K562 (cell line): Measurements from ENCODE around the gene COLEC12. TPM values are rescaled to one million over a fixed set of nuclear protein-coding genes. Genes with fewer than 3 reads are reported as not detected.

ENCODE experiments used
- MCM7 ChIP-seq, 2 experiments: fragments of 450-650 bp; IDR thresholded peaks; 2 replicates each; pipeline ENCODE4 v1.6.1; 2016 to 2018
- NCOA4 ChIP-seq: fragments of 450-650 bp; IDR thresholded peaks from 2 replicates; pipeline ENCODE4 v1.6.1; 2018; ENCODE audit warnings: mild to moderate bottlenecking; ENCODE audit not compliant: partially characterized antibody
- NFE2L1 ChIP-seq: fragments of 450-650 bp; IDR thresholded peaks from 2 replicates; pipeline ENCODE4 v1.6.1; 2016; ENCODE audit warnings: missing genetic modification characterization, low read depth, mild to moderate bottlenecking, missing compliant biosample characterization, moderate library complexity, borderline replicate concordance
- PBX2 ChIP-seq, 2 experiments: IDR thresholded peaks in 1 of 2; conservative IDR thresholded peaks in 1 of 2; 2 replicates each; pipeline ENCODE4 v1.6.1; 2016; ENCODE audit warnings: low read depth in 2 of 2, mild to moderate bottlenecking in 1 of 2, missing compliant biosample characterization in 1 of 2, missing genetic modification characterization in 1 of 2, moderate library complexity in 1 of 2
- RAD21 ChIP-seq, 2 experiments: fragments of 250-450 bp in 1 of 2; fragments of 450-650 bp in 1 of 2; sonication (Bioruptor Pico) in 1 of 2; formaldehyde crosslinking in 1 of 2; IDR thresholded peaks in 1 of 2; conservative IDR thresholded peaks in 1 of 2; 2 replicates each; pipeline versions ENCODE4 v1.4.0 to v1.8.0; 2020 to 2022; ENCODE audit warnings: mild to moderate bottlenecking in 2 of 2, moderate library complexity in 1 of 2
- RB1 ChIP-seq: fragments of 450-650 bp; IDR thresholded peaks from 2 replicates; pipeline ENCODE4 v1.6.1; 2017; ENCODE audit warnings: low read depth, mild to moderate bottlenecking
- TCF7L2 ChIP-seq: fragments of 150-350 bp; IDR thresholded peaks from 2 replicates; pipeline ENCODE4 v1.6.1; 2016; ENCODE audit warnings: low read depth, mild to moderate bottlenecking, low read length, moderate library complexity
- ZFP36 ChIP-seq: fragments of 150-350 bp; IDR thresholded peaks from 2 replicates; pipeline ENCODE4 v1.6.1; 2018; ENCODE audit warnings: low read length, low read depth; ENCODE audit not compliant: partially characterized antibody
- ZNF444 ChIP-seq: fragments of 250-450 bp; sonication (Bioruptor Pico); IDR thresholded peaks from 2 replicates; pipeline ENCODE4 v1.4.0; 2020; ENCODE audit warnings: mild to moderate bottlenecking, moderate library complexity
- polyA plus RNA-seq, 8 experiments: library from polyadenylated mRNA; depleted of rRNA in 4 of 8; stranded (reverse) in 5 of 8; unstranded in 3 of 8; fragments of >200 nt; fragmentation: Nextera tagmentation in 2 of 8; fragmentation: Illumina TruSeq in 1 of 8; extraction: Ambion mirVana in 2 of 8; extraction: Trizol in 1 of 8; gene quantifications; 2 replicates each; pipeline versions ENCODE4 v1.2.1 to v1.2.3, GENCODE V29; 2011 to 2014; ENCODE audit warnings: inconsistent platforms in 1 of 8, missing spikeins in 1 of 8
- total RNA-seq, 7 experiments: library from RNA; depleted of rRNA in 6 of 7; stranded (reverse); fragments of >200 nt in 6 of 7; fragmentation: Illumina TruSeq in 2 of 7; extraction: Trizol in 2 of 7; gene quantifications; 2 replicates each; pipeline versions ENCODE4 v1.2.1 to v1.2.3, GENCODE V29; 2011 to 2021; ENCODE audit warnings: low replicate concordance in 1 of 7
- TF ChIP-seq, protein P1 (sequence below), 2 experiments: fragments of 450-650 bp in 1 of 2; sonication (generic) in 1 of 2; formaldehyde crosslinking in 1 of 2; IDR thresholded peaks; 2 replicates each; pipeline versions ENCODE4 v1.7.1 to v1.9.0; 2016 to 2022; ENCODE audit warnings: inconsistent platforms in 1 of 2, mild to moderate bottlenecking in 1 of 2, missing genetic modification reagents in 1 of 2

The COLEC12 gene
- total and polyA plus RNA-seq, 9 of the 15 experiments (the other 6 are each of a cell fraction or from before 2014, with no cell fraction given) = 0.04 TPM; not detected in 8

DNA sequence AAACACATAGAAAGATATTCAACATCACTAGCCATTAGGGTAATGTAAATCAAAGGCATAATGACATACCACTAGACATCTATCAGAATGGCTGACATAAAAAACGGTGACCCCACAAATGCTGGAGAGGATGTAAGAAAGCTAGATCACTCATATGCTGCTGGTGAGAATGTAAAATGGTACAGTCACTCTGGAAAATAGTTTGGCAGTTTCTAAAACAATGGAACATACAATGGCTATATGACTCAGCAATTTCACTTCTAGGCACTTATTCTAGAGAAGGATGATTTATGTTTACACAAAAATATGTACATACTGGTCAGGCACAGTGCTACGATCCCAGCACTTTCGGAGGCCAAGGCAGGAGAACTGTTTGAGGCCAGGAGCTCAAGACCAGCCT is 87.3 kb downstream of the COLEC12 start (continued):
- TF ChIP-seq, protein P1, sequence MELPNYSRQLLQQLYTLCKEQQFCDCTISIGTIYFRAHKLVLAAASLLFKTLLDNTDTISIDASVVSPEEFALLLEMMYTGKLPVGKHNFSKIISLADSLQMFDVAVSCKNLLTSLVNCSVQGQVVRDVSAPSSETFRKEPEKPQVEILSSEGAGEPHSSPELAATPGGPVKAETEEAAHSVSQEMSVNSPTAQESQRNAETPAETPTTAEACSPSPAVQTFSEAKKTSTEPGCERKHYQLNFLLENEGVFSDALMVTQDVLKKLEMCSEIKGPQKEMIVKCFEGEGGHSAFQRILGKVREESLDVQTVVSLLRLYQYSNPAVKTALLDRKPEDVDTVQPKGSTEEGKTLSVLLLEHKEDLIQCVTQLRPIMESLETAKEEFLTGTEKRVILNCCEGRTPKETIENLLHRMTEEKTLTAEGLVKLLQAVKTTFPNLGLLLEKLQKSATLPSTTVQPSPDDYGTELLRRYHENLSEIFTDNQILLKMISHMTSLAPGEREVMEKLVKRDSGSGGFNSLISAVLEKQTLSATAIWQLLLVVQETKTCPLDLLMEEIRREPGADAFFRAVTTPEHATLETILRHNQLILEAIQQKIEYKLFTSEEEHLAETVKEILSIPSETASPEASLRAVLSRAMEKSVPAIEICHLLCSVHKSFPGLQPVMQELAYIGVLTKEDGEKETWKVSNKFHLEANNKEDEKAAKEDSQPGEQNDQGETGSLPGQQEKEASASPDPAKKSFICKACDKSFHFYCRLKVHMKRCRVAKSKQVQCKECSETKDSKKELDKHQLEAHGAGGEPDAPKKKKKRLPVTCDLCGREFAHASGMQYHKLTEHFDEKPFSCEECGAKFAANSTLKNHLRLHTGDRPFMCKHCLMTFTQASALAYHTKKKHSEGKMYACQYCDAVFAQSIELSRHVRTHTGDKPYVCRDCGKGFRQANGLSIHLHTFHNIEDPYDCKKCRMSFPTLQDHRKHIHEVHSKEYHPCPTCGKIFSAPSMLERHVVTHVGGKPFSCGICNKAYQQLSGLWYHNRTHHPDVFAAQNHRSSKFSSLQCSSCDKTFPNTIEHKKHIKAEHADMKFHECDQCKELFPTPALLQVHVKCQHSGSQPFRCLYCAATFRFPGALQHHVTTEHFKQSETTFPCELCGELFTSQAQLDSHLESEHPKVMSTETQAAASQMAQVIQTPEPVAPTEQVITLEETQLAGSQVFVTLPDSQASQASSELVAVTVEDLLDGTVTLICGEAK (IDR thresholded peaks at IDR 0.05) = no peak
- TF ChIP-seq, protein P1 (CRISPR knock-in tag; IDR thresholded peaks at IDR 0.05) = no peak
- TF ChIP-seq NCOA4 (no peak), RAD21 (CRISPR knock-in tag; conservative IDR thresholded peaks at IDR 0.05 in 1 of 2, IDR thresholded peaks at IDR 0.05 in 1 of 2) (no peak), MCM7 (IDR thresholded peaks at IDR 0.05) (no peak), RB1 (no peak), TCF7L2 (no peak), NFE2L1 (tag) (peak; percentile 96), ZNF444 (no peak), ZFP36 (no peak), PBX2 (CRISPR knock-in tag; IDR thresholded peaks at IDR 0.05; ENCODE audit: low read depth) (no peak), PBX2 (tag; conservative IDR thresholded peaks at IDR 0.05; ENCODE audit: low read depth) (peak; percentile 87)
